ENCODE measurements around the gene TMPRSS11B. TPM values are rescaled to one million over a fixed set of nuclear protein-coding genes. Genes with fewer than 3 reads are reported as not detected.

TMPRSS11B gene
- total RNA-seq, 2 donors from 2014 or later = 0.15 to 0.18 TPM

- H3K27ac ChIP-seq (ENCODE audit: low read depth, low read length) = no peak overlapping the region
- no peak for DNase-seq
Measured at GRCh38 chr4:68240620-68241019, 4.9 kb downstream of the TMPRSS11B start.

GRCh38 chr4:68228568-68228967 is 16.9 kb downstream of the TMPRSS11B start:
- Mint-ChIP-seq H3K4me3 (no peak overlapping the region), H3K27me3 (ENCODE audit: insufficient read depth) (no peaks in the 10 kb centered on the region), H3K4me1 (no peaks in the 10 kb centered on the region), H3K9me3 (peaks cover 2% of the 10 kb centered on the region), H3K36me3 (ENCODE audit: low read depth) (no peaks in the 10 kb centered on the region), H3K27ac (no peak overlapping the region)
- H3K27ac ChIP-seq (ENCODE audit: low read depth, low read length) = no peak overlapping the region
- DNase-seq = no peak
- H3K4me1 ChIP-seq (ENCODE audit: control insufficient read depth, insufficient read depth, low read length) = no peaks in the 10 kb centered on the region
- H3K27me3 ChIP-seq (ENCODE audit: control insufficient read depth, insufficient read depth, low read length, poor library complexity, severe bottlenecking) = no peaks in the 10 kb centered on the region
- no peaks in the 10 kb centered on the region for H3K9me3 ChIP-seq (ENCODE audit: control insufficient read depth, low read length)
- H3K9ac ChIP-seq (ENCODE audit: extremely low read depth, low read length, poor library complexity, severe bottlenecking) = no peak overlapping the region
- WGBS, 2 experiments (ENCODE audit: insufficient coverage in 1 of 2, insufficient read length in 1 of 2) = 88% methylated on average over 1 of the region's 1 CpG; no CpG with 5 or more reads in 1 of the 2 experiments
- no peaks in the 10 kb centered on the region for H3K36me3 ChIP-seq (ENCODE audit: control insufficient read depth, insufficient read depth, low read length)
- no peak overlapping the region for H3K4me3 ChIP-seq (ENCODE audit: low read length)
- TF ChIP-seq CTCF (conservative IDR thresholded peaks at IDR 0.05) = no peak

More at GRCh38 chr4:68240620-68241019, 4.9 kb downstream of the TMPRSS11B start:
- Histone ChIP-seq H3K9ac (ENCODE audit: extremely low read depth, low read length, poor library complexity, severe bottlenecking) (no peak overlapping the region), H3K36me3 (ENCODE audit: control insufficient read depth, insufficient read depth, low read length) (no peaks in the 10 kb centered on the region), H3K27me3 (ENCODE audit: control insufficient read depth, insufficient read depth, low read length, poor library complexity, severe bottlenecking) (no peaks in the 10 kb centered on the region), H3K9me3 (ENCODE audit: control insufficient read depth, low read length) (no peaks in the 10 kb centered on the region), H3K4me3 (ENCODE audit: low read length) (no peak overlapping the region), H3K4me1 (ENCODE audit: control insufficient read depth, insufficient read depth, low read length) (no peaks in the 10 kb centered on the region)
- TF ChIP-seq CTCF (conservative IDR thresholded peaks at IDR 0.05) = no peak
- Mint-ChIP-seq H3K4me3 (no peak overlapping the region), H3K4me1 (peaks cover 2% of the 10 kb centered on the region), H3K27ac (no peak overlapping the region), H3K9me3 (no peaks in the 10 kb centered on the region), H3K36me3 (ENCODE audit: low read depth) (no peaks in the 10 kb centered on the region), H3K27me3 (ENCODE audit: insufficient read depth) (no peaks in the 10 kb centered on the region)

DNA sequence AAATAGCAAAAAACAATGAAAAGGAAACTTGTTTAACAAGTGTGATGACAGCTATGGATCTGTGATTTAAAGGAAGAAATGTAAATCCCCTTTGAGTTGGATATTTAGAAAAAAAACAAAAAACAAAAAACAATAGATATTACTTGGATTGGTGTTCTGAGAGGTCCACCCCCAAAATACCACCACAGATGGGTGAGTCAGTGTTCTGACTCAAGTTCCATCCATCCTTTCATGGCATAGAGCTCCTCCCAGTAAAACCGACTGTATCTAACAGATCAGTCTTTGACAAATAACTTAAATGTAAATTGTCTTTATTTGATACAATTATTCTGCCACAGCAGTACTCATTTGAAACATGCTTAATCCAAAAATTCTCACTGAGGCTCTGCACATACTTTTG is 27.4 kb downstream of the TMPRSS11B start:
- H3K9ac ChIP-seq (ENCODE audit: extremely low read depth, low read length, poor library complexity, severe bottlenecking) = no peak overlapping the region
- DNase-seq = no peak
- Mint-ChIP-seq H3K4me3 (no peak overlapping the region), H3K27ac (peak overlapping the region; percentile 52), H3K4me1 (peaks cover 18% of the 10 kb centered on the region), H3K9me3 (no peaks in the 10 kb centered on the region), H3K27me3 (ENCODE audit: insufficient read depth) (peaks cover 4% of the 10 kb centered on the region), H3K36me3 (ENCODE audit: low read depth) (no peaks in the 10 kb centered on the region)
- H3K36me3 ChIP-seq (ENCODE audit: control insufficient read depth, insufficient read depth, low read length) = no peaks in the 10 kb centered on the region
- H3K9me3 ChIP-seq (ENCODE audit: control insufficient read depth, low read length) = no peaks in the 10 kb centered on the region
- no peak for TF ChIP-seq CTCF (conservative IDR thresholded peaks at IDR 0.05)
- H3K27me3 ChIP-seq (ENCODE audit: control insufficient read depth, insufficient read depth, low read length, poor library complexity, severe bottlenecking) = peaks cover 27% of the 10 kb centered on the region
- H3K4me3 ChIP-seq (ENCODE audit: low read length) = no peak overlapping the region
- WGBS, 2 experiments (ENCODE audit: insufficient coverage in 1 of 2, insufficient read length in 1 of 2) = 13% methylated on average over 1 of the region's 1 CpG; no CpG with 5 or more reads in 1 of the 2 experiments
- no peak overlapping the region for H3K27ac ChIP-seq (ENCODE audit: low read depth, low read length)
- H3K4me1 ChIP-seq (ENCODE audit: control insufficient read depth, insufficient read depth, low read length) = no peaks in the 10 kb centered on the region
